Breast epithelium (tissue), 3 donors: ENCODE results near the gene VPS33B.

Experiments
- CTCF ChIP-seq, 3 donors: fragments of 450-650 bp; IDR thresholded peaks; one replicate each; pipeline ENCODE4 v1.5.1; 2016 to 2017; ENCODE audit warnings: antibody characterized with exemption in 3 of 3, mild to moderate bottlenecking in 3 of 3, moderate library complexity in 3 of 3
- POLR2A ChIP-seq: fragments of 450-650 bp; IDR thresholded peaks from one replicate; pipeline ENCODE4 v1.6.1; 2016; ENCODE audit warnings: antibody characterized with exemption, mild to moderate bottlenecking, moderate library complexity

GRCh38 chr15:90970274-90970673 lies 52.1 kb downstream of the VPS33B start:
- TF ChIP-seq POLR2A (no peak), CTCF (IDR thresholded peaks at IDR 0.05) (no peak)
